Activated CD8-positive, alpha-beta memory T cell treated with anti-CD3 and anti-CD28 coated beads, Interleukin-2, amount 50 U/mL, for 4 hours (primary cell): ENCODE measurements around the gene ZBTB9.
"Not testable (repeated sequence)": the region's sequence is repeated elsewhere in the genome, so short reads cannot be mapped to it uniquely, and the experiment has no call there.

ENCODE experiments used
- DNase-seq: peaks from one replicate; pipeline ENCODE4 v3.0.0-alpha.2; 2020

ZBTB9 gene

GRCh38 chr6:33469661-33470060 lies 15.3 kb downstream of the ZBTB9 start:
- no peak for DNase-seq

GRCh38 chr6:33477864-33478263 lies 23.5 kb downstream of the ZBTB9 start:
- DNase-seq = no peak

GRCh38 chr6:33481192-33481591 lies 26.8 kb downstream of the ZBTB9 start:
- DNase-seq = no peak

- not testable (repeated sequence) for DNase-seq
These were observed 28.2 kb downstream of the ZBTB9 start for GRCh38 chr6:33482620-33483019.

- DNase-seq = no peak
These were observed 29.3 kb downstream of the ZBTB9 start for GRCh38 chr6:33483678-33484077.

GRCh38 chr6:33484673-33485262 lies 30.4 kb downstream of the ZBTB9 start:
- not testable (repeated sequence) for DNase-seq

GRCh38 chr6:33485680-33486079 lies 31.3 kb downstream of the ZBTB9 start:
- DNase-seq = not testable (repeated sequence)

- no peak for DNase-seq
These were observed 34.0 kb downstream of the ZBTB9 start for GRCh38 chr6:33488339-33488738.

- DNase-seq = no peak
These were observed 35.8 kb downstream of the ZBTB9 start for GRCh38 chr6:33490198-33490597.

GRCh38 chr6:33490621-33491020 lies 36.2 kb downstream of the ZBTB9 start:
- no peak for DNase-seq

- DNase-seq = no peak
These were observed 37.7 kb downstream of the ZBTB9 start for GRCh38 chr6:33492093-33492492.

- no peak for DNase-seq
These were observed 42.8 kb downstream of the ZBTB9 start for GRCh38 chr6:33497157-33497556.

GRCh38 chr6:33502486-33502885 lies 48.1 kb downstream of the ZBTB9 start:
- no peak for DNase-seq

GRCh38 chr6:33504486-33504885 lies 50.1 kb downstream of the ZBTB9 start:
- no peak for DNase-seq

GRCh38 chr6:33505548-33506370 lies 51.4 kb downstream of the ZBTB9 start:
- no peak for DNase-seq
